GM19035 (cell line): ENCODE results near the gene DPY19L1.
"Not testable (repeated sequence)": the region's sequence is repeated elsewhere in the genome, so short reads cannot be mapped to it uniquely, and the experiment has no call there.

Experiments used
- ATAC-seq: cut with Tn5 transposase; IDR thresholded peaks from one replicate; pipeline ENCODE4 v1.9.1; 2021; ENCODE audit not compliant: unreplicated experiment

DPY19L1 gene

DNA sequence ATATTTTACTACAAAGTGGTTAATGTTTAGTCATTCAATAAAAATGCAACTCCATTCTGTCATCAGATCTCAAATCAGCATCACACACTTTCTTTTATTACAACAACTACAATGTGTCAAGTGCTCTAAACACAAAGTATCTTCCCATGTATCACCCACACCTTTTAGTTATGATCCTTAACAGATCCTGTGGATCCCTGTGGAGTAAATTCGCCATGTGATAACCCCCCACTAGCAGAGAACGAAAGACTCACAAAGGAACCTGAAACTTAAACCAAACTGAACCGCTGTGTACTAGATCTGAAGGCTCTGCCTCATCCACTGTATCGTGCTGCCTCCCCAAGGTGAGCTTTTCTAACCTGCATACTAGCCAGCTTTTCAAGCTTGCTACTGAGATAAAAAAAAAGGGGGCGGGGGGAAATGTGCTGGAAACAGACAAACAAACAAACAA lies 1.7 kb downstream of the DPY19L1 start:
- peak; percentile 13 for ATAC-seq

DNA sequence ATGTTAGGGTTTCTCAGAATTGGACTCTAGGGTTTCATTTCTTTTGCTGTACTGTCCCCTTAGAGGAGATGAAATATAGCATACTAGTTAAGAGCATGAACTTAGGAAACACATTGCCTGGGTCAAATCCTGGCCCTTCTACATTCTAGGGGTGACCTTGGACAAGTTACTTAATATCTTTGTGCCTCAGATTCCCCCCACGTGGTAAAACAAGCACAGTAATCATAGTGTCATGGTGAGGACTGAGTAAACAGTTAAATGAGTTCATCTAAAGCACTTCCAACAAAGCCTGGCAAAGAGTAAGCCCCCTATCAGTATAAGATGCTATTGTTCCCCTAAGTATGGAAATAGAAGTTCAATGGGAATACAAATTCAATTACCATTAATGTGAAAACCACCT lies 5.1 kb downstream of the DPY19L1 start:
- ATAC-seq = no peak

DNA sequence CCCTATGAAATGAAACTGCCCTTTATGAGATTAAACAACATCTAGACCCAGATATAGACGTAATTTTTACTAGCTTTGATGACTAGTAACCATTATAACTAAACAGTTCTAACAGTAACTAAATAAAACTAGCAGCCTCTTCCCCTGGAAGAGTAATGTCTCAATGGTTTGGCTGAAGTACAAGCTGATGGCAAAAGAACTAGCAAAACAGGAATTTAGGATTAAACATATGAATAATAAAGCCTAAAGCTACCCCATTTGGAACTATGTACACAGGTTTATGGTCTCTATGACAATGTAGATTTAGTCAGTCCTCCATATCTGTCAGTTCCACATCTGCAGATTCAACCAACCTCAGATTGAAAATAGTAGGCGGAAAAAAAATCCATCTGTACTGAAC lies 6.4 kb downstream of the DPY19L1 start:
- ATAC-seq = no peak

DNA sequence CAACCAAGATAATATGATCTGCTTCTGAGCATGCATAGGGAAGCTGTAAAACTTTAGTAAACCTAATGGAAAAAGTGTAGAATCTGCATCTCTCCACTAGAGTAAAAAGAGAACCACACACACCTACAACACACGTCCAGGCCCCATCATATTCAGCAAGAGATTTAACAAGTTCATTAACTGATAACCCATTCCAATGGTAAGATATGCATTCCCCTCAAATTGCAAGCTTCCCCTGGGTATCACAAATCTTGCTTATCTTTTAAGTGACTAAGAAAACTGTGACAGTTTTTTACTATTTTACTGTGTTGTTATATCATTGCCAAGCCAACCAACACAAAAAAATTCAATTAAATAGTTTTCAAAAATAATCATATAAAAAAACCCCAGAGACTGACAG lies 8.0 kb downstream of the DPY19L1 start:
- ATAC-seq = no peak

DNA sequence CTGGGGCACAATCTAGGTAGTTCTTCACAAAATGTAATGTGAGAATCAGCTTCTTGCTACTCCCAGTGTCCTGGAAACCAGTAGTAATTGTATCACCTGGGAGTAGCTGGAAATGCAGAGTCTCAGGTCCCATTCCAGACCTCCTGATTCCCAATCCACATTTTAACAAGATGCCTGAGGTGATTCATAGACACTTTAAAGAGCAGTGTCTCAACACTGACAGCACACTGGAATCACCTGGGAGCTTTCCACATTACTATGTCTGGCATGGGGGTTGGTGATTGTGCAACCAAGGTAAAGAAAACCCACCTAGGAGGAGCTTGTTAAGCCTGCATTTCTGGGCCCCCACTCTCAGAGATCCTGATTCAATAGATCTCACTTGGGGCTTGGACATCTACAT lies 11.1 kb downstream of the DPY19L1 start:
- ATAC-seq = no peak

DNA sequence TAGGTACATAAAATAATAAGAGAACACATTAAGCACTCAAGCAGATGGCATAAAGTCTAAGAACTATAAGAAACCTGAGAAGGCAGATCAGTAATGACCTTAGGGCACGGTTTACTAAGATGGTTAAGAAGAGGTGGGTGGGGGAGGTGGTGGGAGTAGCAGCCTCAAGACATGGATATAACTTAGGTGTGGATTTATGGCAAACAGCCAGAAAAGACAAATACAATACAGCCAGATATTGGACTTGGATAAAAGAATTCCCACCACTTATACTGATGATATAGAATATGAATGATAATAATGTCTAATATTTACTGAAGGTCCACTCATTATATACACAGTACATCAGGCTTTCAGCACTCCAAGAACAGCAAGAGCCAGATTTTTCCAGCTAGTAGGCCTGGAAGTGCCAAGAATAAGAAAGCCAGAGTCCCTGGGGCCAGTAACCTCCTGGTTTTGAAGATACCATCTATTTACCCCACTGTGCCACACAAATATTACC lies 11.9 kb downstream of the DPY19L1 start:
- ATAC-seq = no peak

DNA sequence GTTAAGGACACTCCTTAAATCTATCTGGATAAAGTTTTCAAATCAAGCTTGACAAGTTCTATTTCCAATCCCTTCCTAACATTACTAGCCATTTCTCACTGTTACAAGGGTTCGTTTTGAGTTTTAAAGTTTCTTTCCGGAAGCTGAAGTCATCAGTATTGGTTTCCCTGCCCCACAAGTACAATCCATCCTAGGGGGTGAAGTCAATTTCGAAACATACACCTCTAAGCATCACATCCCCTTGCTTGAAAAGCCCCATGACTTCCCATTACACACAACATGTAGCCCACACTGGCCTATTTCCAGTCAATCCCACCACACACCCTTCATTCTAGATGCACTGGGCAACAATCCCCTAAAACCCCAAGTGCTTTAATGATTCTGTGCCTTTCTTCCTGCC lies 13.0 kb downstream of the DPY19L1 start:
- ATAC-seq = no peak

DNA sequence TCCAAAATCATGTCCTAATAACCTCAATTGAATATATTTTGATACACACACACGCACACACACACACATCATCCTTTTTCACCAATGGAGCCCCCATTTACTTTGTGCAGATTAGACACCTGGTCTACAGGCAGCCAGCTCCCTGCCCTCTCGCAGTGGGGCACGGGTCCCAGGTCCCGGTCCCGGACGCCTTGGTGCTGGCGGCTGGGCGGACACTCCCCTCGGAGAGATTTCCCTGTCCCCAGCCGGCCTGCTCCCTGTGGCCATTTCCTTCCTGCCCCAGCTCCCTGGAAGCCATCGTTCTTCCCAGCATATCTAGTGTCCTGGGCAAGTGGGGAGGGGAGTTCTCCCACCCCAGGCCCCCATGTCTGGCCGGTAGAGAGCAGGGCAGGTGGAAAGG lies 14.6 kb downstream of the DPY19L1 start:
- ATAC-seq = no peak

DNA sequence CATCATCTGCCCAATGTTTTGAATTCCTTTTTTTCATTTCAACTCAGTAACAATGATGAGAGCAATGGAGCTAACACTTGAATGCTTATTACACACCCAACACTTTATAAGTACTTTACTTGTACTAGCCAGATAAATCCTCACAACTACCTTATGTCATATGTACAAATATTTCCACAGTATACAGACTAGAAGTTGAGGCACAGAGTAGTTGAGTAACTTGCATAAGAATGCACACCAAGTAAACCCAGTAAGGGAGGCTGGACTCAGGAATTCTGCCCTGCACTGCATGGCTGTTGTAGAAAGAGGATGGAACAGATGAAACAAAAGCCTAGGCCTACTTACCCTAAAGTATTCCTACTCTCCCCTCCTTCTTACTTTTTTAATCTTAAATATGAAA lies 15.8 kb downstream of the DPY19L1 start:
- no peak for ATAC-seq

DNA sequence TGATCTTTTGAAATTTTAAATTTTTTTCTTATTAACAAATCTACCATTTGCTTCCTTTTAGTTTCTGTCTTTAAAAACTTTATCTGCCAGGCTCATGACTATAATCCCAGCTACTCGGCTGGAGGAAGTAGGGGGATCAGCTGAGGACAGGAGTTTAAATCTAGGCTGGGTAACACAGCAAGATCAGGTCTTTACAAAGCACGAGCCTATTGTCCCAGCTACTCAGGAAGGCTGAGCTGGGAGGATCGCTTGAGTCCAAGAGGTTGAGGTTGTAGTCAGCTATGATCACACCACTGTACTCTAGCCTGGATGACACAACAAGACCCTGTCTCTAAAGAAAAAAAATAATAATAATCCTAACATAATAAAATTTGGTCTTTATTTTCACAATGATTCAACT lies 17.5 kb downstream of the DPY19L1 start:
- ATAC-seq = no peak

DNA sequence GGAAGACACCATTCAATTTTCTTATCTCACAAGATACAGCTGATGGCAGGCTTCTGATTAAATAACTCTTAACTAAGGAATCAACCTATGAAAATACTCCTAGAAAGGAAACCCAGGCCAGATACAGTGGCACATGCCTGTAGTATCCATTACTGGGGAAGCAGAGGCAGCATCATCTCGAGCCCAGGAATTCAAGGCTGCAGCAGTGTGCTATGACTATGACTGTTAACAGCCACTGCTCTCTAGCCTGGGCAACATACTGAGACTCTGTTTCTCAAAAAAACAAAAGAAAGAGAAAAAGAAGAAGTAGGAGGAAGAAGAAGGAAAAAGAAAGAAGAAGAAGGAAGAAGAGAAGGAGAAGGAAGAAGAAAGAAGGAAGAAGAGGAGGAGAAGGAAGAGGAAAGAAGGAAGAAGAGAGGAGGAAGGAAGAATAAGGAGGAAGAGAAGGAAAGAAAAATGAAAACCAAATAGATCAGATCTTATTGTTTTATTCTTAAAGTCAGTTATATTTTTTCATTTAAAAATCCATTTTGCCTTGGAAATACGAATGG lies 18.0 kb downstream of the DPY19L1 start:
- no peak for ATAC-seq

DNA sequence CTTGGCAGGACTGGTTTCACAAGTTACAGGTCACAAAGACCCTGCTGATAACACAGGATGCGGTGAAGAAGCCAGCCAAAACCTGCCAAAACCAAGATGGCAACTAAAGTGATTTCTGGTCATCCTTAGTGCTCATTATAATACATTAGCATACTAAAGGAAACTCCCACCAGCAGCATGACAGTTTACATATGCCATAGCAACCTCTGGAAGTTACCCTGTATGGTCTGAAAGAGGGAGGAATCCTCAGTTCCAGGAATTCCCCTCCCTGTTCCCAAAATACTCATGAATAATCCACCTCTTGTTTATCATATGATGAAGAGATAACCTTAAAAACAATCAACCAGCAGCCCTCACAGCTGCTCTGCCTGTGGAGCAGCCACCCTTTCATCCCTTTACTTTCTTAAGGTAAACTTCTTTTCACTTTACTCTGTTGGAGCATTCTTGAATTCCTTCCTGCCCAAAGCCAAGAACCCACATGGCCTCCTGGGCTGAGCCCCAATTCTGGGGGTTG lies 21.9 kb downstream of the DPY19L1 start:
- ATAC-seq = no peak

DNA sequence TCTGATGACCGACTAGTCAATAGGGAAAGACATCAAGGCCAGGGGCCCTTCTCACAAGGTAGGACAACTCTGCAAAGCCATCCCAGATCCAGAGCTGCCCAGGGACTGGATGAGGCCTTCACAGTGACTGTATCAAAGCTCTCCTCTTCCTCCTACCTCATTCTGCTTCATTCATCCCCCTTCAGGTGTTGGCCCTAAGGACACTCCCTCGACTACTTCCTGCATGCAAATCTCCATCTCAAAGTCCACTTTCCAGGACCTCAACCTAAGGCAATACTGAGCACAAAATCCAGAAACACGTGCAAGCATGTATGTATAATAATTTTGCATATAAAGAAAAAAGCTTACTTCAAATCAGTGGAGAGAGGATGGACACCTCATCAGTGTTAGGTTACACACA lies 25.1 kb downstream of the DPY19L1 start:
- no peak for ATAC-seq

DNA sequence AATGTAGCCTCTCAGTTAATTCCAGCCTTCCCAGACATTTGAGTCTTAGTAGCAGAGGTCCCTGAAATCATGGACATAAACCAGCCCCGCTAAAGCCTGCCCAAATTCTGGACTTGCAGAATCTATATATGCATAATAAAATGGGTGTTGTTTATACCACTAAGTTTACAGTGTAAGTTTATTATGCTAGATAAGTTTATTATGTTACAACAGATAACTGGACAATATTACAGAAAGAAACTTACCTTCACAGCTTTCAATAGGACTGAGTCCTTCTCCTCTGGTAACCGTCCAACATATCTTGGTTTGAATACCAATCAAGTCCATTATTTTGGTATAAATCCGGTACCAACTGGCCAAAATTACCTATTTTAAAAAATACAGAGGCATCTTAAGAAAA lies 26.2 kb downstream of the DPY19L1 start:
- no peak for ATAC-seq

DNA sequence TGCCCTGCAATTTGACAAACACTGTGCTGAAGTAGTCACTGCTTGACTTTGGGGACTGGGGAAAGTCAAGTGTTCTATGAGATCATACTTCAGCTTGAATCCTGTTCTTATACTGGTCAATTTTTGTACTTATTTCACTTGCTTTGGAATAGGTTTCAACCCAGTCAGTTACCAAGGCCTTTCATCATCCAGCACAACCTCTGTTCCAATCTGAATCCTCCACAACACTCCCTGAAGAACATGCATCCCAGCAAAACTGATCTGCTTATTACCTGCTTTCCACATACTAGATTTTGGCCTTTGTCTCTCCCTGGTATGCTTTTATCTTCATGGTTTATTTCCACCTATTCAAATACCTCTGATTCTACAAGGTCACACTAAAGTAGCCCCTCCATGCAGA lies 29.5 kb downstream of the DPY19L1 start:
- ATAC-seq = no peak

DNA sequence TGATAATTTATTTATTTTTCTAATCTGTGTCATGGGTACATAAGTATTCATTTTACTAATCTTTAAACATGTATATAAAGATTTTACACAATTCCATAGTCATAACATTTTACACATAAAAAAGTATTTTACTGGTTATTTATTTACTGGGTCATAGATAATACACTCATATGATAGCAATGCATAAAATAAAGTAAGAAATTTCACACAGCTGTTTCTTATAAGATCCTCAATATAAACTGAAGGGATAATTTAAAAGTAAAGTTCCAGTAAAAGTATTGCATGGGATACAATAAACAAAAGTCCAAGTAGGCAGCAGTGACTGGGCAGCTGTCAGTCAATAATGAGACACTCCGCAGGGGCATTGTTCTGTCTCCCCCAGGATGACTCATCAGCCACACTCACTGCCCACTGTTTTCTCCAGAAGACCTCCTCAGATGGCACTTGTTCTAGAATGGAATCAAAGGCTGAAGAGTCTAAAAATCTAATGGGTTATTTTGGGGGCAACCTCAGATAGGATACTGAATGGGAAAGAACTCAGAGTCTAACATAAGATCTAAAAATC lies 32.7 kb downstream of the DPY19L1 start:
- ATAC-seq = no peak

DNA sequence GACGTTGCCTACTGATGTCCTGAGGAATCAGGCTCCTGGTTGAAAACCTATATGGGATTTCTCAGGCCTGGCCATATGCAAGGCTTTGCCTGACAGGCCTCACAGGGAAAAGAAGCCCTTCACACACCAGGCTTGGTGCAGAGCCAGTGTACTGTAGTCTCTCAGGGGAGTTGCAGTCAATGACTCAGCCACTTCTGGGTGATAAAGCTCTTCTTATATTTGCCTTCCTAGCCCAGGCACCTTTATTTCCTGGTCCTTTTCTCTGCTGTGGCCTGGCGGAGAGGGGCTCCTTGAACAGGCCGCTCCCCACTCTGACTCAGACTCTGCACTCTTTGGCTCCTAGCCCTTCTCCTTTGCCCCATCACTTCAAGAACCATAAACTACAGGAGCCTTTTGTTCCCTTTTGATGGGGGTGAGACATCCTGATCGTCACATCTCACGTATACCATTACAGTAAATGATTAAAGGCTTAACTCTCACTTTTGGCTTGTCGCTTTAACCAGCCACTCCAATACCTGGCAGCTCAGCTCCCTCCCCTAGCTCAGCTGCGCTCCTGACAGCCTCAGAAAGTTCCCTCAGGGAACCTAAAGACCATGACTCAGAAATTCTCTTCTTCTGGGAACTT lies 33.5 kb downstream of the DPY19L1 start:
- no peak for ATAC-seq

DNA sequence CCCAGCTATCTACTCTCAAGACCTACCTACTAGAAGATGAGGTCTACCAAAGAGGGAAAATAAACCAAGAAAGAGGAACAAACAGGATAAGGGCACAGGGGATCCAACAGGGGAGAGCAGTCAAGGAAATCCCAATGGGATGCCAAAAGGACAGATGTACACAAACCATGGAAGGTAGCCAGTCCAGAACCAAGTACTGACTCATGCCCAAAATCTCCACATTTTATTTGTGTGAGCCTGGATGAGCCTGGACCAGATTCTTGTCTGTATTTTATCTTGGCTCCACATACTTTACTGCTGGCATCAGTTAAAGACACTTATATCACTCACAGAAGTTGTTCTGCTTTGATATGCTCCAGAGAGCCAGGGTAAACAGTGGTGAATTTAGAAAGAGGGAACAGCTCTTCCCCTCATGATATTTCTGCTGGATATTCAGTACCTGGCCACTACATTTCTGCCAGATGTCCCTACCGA lies 34.1 kb downstream of the DPY19L1 start:
- ATAC-seq = not testable (repeated sequence)

DNA sequence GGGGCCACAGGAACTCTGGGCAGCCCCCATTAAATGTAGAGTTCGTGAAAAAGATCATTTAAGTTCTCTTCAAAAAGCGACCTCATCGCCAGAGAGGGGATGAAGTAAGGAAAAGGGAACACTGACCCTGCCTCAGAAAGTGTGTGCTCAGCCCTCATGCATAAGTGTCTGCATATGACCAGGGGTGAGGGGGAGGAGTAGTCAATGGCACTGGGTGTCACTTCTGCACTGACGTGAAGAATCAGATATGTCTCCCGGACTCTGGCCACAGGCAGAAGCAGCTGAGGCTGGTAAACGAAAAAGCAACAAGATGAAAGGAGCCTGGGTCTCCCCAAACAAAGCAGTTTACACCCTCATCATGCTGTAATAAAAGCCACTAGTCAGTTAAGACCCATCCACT lies 39.0 kb downstream of the DPY19L1 start:
- ATAC-seq = not testable (repeated sequence)

DNA sequence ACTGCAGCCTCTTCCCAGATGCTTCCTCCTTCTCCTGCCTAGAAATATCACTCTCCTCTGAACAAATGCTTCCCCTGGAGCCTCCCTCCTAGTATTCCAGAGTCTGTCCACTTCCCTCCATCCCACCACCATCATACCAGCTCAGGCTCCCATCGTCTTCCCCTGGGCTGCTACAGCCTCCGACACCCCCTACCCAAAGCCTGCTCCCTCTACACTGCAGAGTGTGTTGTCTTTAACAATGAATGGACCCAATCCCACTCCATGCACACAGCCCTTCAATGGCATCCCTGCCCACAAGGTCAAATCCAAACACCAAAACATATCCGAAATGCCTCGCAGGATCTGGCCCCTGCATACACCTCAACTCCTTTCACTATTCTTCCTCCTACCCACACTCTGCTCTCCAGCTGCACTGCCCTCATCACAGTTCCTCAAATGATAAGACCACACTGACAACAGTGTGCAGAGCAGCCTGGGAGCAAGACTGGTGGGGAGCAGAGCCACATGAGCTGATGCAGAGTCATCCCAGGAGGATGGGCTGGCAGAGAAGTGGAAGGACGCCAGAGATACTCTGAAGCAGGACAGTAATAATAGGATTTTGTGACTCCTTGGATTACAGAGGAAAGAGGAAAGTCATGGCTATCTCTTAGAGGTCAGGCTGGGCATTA lies 40.7 kb downstream of the DPY19L1 start:
- not testable (repeated sequence) for ATAC-seq

DNA sequence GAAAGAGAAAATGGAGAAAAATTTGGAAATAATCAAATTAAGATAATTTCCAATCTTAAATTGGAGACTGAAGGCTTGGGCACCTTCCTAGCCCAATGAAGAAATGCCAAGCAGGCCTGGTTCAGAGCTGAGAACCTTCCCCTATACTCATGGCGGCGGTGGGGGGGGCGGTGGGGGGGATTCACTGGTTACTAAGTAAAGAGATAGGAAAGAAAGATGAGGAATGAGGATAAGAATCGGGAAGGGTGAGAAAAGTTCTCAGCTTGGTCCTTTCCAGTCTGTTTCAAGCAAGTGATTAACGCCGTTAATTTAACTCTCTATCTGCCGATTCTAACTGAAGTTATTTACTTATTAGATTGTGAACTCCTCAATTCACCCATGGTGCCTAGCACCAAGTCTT lies 41.5 kb downstream of the DPY19L1 start:
- no peak for ATAC-seq
